HG03521 (cell line): Measurements from ENCODE around the gene UNC13A.
A peak's percentile ranks its signal among the peaks of the same experiment; 100 is the strongest.
"Not testable (repeated sequence)": the region's sequence is repeated elsewhere in the genome, so short reads cannot be mapped to it uniquely, and the experiment has no call there.

ENCODE experiments used
- ATAC-seq: cut with Tn5 transposase; IDR thresholded peaks from one replicate; pipeline ENCODE4 v1.9.1; 2021; ENCODE audit warnings: mild to moderate bottlenecking, moderate library complexity; ENCODE audit not compliant: unreplicated experiment

UNC13A gene

DNA sequence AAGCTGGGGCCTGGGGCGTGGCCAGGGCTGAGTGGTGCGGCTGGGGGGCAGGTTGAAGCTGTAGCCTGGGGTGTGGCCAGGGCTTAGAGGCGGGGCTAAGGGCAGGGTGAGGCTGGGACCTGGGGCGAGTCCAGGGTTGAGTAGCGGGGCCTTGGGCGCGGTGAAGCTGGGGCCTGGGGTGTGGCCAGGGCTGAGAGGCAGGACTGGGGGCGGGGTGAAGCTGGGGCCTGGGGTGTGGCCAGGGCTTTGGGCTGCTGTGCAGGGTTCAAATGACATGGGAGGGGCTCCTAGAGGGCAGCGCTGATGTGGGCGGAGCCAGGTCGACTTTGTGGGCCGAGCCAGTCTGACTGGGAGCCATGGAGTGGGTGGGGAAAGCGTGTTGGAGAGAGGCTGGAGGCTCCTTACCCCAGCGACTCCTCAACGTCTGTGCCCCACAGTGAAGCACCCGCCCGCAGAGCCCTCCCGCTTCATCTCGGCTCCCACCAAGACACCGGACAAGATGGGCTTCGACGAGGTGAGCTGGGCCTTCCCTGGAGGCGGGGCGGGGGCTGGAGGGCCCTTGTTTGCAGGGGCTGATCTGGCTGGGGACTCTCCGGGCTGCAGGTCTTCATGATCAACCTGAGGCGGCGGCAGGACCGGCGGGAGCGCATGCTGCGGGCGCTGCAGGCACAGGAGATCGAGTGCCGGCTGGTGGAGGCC is 111.2 kb downstream of the UNC13A start:
- no peak for ATAC-seq

DNA sequence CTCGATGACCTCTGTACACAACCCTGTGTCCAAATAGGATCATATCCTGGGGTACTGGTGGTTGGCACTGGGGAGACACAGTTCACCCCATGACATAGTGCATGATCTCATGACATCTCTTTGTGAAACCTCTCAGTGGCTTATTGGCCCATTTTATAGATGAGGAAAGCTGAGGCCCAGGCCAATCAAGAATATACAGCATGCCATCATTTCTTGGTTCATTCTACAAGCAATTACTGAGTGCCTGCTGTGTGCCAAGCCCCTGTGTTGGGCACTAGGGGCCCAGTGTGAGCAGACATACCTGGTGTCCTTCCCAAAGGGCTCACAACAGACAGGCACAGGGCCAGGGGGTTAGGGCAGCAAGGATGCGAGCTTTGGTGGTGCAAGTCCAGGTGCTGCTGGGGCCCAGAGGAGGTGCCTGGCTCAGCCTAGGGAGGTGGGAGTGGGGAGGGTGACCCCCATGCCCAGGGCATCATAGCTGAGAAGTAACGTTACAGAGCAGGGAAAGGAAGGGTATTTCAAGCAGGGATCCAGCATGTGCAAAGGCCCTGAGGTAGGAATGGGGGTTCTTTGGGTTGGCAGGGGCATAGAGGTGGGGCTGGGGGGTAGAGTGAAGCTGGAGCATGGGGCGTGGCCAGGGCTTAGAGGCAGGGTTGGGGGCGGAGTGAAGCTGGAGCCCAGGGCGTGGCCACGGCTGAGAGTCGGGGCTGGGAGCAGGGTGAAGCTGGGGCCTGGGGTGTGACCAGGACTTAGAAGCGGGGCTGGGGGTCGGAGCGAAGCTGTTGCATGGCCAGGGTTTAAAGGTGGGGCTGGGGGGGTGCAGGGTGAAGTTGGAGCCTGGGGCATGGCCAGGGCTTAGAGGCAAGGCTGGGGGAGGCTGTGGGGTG is 112.0 kb downstream of the UNC13A start:
- no peak for ATAC-seq

DNA sequence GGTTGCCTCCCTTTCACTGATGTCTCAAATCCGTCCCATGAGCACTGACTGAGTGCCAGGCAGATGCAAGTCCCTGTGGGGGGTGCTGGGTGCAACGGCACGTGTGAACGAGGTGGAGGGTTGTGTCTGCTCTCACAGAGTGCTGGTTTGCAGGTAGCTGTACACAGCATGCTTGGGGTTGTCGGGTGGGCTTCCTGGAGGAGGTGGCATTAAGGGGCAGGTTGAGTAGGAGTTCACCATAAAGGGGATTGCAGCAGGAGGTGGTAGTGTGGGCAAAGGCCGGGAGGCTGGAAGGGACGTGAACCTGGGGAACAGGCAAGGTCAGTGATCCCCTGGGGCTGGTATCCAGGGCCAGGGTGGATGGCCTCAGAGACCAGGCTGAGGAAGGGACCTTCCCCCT is 115.5 kb downstream of the UNC13A start:
- ATAC-seq = no peak

DNA sequence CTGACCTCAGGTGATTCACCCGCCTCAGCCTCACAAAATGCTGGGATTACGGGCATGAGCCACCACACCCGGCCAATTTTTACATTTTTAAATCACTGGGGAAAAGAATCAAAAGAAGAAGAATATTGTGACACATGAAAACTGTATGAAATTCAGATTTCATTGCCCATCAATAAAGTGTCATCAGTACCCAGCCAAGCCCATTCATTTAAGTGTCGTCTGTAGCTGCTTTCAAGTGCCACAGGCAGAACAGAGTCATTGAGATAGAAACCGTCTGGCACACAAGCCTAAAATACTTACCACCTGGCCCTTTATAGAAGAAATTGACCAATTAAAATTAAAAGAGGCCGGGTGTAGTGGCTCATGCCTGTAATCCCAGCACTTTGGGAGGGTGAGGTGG is 117.4 kb downstream of the UNC13A start:
- ATAC-seq = no peak

DNA sequence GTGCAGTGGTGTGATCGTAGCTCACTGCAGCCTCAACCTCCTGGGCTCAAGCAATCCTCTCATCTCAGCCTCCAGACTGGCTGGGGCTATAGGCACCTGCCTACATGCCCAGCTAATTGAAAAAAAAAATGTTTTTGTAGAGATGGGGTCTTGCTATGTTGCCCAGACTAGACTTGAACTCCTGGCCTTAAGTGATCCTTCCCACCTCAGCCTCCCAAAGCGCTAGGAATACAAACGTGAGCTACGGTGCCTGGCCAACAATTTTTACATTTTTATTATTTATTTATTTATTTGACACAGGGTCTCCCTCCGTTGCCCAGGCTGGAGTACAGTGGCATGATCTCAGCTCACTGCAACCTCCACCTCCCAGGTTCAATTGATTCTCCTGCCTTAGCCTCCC is 117.9 kb downstream of the UNC13A start:
- ATAC-seq = not testable (repeated sequence)

DNA sequence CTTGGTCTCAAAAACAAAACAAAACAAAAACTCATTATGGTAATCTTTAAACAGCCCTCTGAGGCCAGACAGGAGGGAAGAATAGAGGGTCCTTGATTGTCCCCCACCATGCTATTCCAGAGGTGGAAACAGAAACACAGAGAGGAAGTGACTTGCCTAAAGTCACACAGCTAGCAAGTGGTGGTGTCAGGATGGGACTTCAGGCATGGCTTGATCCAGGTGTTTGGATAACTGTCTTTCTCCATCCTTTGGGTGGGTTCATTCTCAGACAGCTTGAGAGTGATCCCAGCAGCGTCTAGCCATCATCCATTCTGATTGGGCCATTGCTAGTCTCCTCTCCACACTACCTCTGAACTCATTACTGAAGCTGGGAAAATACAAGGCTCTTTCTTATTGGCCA is 120.2 kb downstream of the UNC13A start:
- ATAC-seq = no peak

DNA sequence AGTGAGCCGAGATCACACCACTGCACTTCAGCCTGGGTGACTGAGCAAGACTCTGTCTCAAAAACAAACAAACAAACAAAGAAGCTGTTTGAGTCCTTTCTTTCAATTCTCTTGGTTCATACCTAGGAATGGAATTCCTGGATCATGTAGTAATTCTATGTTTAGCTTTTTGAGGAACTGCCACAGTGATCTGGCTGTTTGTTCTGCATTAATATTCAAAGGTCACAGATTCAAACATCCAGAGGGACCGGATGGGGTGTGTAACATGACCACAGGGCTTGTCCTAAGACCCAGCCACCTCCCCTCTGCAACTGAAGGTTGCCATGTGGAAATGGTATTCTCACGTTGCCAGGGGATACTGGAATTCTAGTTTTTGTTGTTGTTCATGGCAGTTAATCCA is 122.5 kb downstream of the UNC13A start:
- ATAC-seq = no peak

DNA sequence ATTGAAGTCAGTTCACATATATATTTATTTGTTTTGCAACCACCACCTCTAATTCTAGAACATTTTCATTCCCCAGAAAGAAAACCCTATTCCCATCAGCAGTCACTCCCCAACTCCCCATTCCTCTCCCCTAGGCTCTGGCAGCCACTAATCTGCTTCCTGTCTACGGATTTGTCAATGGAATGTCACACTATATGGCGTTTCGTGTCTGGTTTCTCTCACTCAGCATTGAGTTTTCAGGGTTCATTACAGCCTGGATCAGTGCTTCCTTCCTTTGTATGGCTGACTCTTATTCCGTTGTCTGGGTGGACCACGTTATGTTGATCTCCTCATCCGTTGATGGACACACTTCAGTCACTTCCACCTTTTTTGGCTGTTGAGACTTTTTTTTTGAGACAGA is 123.4 kb downstream of the UNC13A start:
- ATAC-seq = no peak

DNA sequence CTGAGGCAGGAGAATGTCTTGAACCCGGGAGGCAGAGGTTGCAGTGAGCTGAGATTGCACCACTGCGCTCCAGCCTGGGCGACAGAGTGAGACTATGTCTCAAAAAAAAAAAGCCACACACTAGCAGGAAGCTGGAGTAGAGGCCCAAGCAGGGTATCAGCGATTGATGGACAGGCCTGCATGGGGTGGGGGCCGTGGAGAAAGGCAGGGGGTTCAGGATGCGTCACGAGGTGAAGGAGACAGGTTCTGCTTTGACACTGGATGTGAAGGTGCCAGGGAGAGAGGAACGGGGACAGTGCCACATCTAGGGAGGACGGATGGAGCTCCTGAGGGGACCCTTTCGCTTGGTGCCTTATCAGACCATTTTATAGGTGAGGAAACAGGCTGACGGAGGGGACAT is 125.6 kb downstream of the UNC13A start:
- no peak for ATAC-seq

DNA sequence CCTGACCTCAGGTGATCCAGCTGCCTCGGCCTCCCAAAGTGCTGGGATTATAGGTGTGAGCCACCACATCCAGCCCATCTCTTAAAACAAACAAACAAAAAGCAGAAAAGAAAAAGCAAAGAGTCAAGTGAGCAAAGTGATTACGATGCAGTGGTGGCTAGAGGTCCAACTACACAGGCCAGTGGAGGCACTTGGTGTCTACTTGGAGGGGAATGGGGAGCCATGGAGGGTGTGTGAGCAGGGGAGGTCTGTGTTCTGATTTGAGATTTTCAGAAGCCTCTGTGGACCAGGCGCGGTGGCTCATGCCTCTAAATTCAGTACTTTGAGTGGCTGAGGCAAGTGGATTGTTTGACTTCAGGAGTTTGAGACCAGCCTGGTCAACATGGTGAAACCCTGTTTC is 126.1 kb downstream of the UNC13A start:
- ATAC-seq = no peak

DNA sequence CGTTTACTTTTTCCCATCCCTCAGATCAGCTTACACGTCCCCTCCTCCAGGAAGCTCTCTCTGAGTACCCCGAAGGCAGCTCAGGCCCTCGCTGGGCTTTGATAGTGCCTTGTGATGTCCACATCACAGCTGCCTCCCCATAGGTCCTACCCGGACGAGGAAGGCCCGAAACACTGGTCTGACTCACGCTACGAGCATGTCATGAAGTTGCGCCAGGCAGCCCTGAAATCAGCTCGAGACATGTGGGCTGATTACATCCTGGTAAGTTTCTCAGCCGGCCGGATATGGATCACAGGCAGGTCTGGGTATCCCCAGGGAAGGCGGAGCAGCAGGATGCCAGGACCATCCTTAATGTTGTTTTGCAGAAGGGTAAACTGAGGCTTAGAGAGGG is 128.0 kb downstream of the UNC13A start:
- ATAC-seq = no peak

DNA sequence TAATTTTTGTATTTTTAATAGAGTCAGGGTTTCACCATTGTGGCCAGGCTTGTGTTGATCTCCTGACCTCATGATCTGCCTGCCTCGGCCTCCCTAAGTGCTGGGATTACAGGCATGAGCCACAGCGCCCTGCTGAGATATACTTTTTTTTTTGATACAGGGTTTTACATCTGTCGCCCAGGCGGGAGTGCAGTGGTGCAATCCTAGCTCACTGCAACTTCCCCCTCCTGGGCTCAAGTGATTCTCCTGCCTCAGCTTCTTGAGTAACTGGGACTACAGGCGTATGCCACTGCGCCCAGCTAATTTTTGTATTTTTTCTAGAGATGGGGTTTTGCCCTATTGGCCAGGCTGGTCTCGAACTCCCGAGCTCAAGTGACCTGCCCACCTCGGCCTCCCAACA is 130.7 kb downstream of the UNC13A start:
- ATAC-seq = no peak

DNA sequence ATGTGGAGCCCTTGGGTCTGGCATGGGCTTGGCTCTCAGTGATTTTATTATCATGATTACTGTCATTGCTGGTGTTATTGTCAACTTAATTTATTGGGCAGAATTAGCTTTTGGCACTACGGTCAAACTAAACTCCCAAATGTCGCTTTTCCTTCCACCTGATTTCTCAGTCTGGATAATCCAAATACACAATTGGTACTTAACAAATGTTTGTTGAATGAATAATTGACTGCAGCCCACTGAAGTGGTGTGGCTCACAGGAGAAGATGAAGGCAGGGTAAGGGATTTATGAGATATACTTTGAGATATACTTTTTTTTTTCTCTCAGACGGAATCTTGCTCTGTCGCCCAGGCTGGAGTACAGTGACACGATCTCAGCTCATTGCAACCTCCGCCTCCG is 131.2 kb downstream of the UNC13A start:
- no peak for ATAC-seq

DNA sequence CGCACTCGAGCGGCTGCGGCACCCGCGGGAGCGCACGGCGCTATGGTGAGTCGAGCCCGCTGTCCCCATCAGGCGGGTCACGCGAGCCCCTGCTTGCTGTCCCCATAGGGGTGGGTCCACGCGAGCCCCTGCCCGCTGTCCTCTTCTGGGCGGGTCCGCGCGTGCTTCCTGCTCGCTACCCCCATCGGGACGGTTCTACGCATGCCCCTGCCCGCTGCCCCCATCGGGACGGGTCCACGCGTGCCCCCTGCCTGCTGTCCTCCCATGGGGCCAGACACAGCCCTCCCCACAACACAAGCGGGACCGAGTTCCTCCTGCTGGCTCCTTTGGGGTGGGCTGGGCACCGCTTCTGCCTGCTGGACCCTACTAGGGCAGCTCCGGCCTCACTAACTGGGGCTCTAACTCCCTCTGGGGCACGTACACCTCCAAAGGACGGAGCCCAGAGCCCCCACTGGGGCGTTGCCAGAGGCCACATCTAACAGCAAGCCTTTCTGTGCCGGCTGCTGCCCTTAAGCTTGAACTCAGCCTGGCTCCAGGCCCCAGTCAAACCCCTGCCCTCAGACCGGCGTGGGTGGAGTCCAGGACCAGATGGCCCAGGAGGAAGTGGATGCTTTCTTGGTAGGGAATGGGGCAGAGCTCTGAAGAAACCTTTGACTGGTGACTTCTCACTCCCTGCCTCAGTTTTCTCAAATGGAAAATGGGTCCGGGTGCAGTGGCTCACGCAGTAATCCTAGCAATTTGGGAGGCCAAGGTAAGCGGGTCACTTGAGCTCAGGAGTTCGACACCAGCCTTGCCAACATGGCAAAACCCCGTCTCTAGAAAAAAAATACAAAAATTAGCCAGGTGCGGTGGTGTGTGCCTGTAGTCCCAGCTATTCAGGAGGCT is 132.0 kb downstream of the UNC13A start:
- peak; percentile 14 for ATAC-seq

DNA sequence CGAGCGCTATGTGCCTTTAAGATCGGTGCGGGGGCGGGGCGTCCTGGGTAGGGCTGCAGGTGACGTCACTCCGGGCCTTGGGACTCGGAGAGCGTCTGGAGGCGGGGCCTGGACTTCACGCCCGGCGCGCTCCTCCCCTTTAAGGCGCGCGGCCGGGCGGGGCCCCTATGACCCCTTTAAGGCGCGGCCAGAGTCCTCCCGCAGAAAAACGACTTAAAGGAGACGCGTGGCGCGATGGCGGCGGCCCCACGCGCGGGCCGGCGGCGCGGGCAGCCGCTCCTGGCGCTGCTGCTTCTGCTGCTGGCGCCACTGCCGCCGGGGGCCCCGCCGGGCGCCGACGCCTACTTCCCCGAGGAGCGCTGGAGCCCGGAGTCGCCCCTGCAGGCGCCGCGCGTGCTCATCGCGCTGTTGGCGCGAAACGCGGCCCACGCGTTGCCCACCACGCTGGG is 132.7 kb downstream of the UNC13A start, which contains the start of gene COLGALT1:
Gene COLGALT1 (plus strand): TSS at position 170 of the 449 bp plus-strand sequence. CDS start 65 bp downstream, at position 235.
- ATAC-seq = peak; percentile 92

DNA sequence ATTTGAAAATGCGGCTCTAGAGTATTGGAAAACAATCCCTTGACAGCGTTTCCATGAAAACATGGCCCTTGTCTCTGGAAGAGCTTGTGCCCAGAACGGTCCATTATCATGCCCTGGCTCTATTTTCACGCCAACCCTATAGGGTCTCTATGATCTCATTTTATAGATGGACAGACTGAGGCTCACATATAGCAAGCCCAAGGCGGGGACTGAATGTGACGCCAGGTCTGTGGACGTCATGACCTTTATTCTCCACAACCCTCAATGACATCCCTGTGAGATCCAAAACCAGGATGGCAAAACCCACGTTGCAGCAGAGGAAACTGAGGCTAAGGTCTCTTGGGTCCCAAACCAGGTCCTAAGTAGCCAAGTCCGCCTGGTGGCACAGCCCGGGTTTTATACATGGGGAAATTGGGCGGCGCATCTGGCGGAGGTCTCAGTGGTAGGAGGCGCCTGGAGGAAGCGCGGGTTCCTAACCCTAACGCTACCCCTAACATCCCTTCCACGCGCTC is 133.1 kb downstream of the UNC13A start:
- no peak for ATAC-seq

DNA sequence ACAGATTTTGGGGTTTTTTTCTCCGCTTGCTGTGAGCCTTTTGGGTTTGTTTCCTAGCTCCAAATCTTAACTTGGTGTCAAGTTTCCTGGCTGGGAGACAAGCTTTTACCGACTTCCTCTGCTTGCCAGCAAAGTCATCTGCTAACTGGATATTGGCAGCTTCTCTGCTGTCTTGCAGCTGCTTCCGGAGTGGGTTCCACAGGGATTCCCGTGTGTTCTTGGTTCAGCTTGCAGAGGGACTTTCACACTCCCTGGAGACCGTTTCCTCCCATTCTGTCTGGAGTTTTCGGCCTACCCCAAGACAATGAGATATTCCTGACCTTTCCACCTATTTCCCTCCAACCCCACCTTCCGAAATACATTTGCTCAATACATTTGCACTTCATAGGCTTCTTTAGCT is 134.9 kb downstream of the UNC13A start:
- no peak for ATAC-seq

DNA sequence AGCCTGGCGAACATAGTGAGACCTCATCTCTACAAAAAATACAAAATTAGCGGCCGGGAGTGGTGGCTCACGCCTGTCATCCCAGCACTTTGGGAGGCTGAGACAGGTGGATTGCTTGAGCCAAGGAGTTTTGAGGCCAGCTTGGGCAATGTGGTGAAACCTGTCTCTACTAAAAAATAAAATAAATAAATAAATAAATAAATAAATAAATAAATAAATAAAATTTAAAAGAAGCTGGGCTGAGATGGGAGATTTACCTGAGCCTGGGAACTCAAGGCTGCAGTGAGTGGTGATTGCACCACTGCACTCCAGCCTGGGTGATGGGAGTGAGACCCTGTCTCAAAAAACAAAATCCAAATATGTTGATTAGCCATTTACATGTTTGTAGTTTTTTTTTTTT is 135.4 kb downstream of the UNC13A start:
- not testable (repeated sequence) for ATAC-seq
